ENCODE results near the gene DOCK8.
A peak's percentile ranks its signal among the peaks of the same experiment; 100 is the strongest.
"Not testable (repeated sequence)": the region's sequence is repeated elsewhere in the genome, so short reads cannot be mapped to it uniquely, and the experiment has no call there.

Gene DOCK8

DNA sequence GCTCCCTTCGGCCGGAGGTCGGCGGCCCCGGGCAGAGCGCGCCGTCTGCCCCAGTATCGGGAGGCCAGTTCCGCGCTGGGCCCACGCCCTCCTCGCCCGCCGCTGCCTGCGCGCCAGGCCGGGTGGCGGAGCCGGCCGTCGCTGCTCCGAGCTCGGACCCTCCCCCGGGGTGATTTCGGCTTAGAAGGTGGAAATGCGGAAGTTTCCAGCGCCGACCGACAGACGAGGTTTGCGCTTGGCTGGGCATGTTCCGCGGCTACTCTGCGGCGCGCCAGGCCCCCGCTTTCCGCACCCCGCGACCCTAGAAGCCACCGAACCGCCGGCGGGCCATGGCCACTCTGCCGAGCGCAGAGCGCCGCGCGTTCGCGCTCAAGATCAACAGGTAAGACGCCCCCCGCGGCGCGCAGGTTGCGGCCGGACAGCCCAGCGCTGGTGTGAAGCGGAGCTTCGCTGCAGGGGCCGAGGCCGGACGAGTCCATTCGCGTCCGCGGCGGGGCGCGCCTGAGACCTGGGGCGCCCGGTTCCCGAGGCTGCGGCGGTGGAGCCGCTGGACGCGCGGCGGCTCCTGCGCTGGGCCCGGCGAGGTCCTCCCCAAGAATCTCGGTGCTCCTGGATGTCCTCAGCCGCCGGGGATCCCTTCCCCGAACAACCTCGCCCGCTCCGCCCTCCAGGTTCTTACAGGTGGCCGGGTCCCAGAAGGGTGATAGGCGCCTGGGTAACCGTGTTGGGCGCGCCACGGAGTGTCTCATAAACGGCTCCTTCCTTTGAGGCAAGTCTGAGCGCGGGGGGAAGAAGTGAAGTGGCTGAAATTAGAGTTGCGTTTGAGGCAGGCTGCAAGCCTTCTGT is at the start of gene DOCK8:
DOCK8 (plus strand) TSS at position 218 of the 846 bp plus-strand sequence; CDS start at position 330, 112 bp downstream.
- peak; percentile 78 for DNase-seq

DNA sequence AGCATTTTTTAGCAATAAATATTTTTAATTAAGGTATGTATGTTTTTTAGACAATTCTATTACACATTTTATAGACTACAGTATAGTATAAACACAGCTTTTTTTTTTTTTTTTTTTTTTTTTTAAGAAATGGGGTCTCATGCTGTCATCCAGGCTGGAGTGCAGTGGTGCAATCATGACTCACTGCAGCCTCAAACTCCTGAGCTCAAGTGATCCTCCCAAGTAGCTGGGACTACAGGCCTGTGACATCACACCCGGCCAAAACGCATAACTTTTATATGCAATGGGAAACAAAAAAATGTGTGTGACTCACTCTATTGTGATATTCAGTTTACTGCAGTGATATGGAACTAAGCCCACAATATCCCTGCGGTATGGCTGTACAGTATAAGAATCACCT is 44.9 kb upstream of the DOCK8 start:
- not testable (repeated sequence) for DNase-seq

GRCh38 chr9:178140-178825 is 36.4 kb upstream of the DOCK8 start:
- peak; percentile 16 for DNase-seq

GRCh38 chr9:178970-179383 is 35.7 kb upstream of the DOCK8 start, which contains the start of gene ZNG1A:
TSS of gene ZNG1A (minus strand) at chr9:179056. CDS start at chr9:178969, 87 bp downstream.
- peak; percentile 96 for DNase-seq

GRCh38 chr9:199601-200000 is 15.1 kb upstream of the DOCK8 start:
- DNase-seq: not testable (repeated sequence)

DNA sequence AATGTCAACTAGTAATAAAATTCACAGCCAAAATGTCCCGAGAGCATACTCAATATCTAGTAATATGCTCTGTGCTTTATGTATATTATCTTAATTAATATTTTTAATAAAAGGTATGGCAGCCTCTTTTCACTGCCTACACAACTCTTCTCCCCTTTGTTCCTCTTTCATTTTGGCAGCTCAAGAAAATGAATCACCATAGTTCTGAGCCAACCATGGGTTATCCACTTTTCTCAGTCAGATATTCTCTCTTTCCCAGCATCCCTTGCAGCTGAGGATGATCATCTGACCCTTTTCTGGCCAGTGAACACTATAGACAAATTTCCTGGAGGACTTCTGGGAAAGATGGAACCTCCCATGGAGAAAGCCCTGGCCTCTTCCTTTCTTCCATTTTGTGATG is 8.2 kb upstream of the DOCK8 start:
- no peak for DNase-seq

- no peak for DNase-seq
Measured at GRCh38 chr9:209143-209758, 5.4 kb upstream of the DOCK8 start.

DNA sequence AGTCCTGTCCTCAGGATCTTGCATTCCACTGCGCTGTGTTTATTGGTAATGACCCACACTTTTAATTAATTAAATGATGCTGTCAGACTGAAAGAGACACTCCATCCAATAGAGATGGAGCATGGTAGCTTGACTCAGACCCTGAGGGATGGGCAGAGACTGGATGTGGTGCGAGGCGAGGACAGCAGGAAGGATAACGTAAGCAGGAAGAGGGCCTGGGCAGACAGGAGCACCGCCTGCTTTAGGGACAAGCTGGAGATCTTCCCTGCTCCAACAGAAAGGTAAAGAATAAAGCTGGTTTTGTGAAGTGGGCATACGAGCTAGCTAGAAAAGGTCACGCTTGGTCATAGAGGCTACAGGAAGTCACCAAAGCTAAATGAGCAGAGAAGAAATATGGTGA is 3.6 kb upstream of the DOCK8 start:
- no peak for DNase-seq

GRCh38 chr9:211557-211956 is 3.1 kb upstream of the DOCK8 start:
- DNase-seq: no peak

DNA sequence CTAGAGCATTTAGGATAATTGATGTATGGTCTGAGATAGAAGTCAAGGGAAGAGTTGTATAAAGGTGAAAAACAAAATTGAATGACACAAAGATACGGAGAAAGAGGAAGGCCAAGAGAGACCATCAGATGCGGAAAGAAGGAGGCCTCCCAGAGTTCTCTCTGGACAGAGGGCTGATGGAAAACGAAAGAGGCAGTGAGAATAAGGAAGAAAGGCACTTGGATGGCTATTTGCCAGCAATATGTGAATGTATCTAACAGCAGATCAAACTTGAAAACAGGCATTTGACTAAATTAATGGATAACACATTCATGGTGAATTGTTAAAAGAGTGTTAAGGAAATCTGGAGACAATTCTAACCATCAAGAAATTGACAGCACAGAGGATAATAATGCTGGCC is 2.4 kb upstream of the DOCK8 start:
- no peak for DNase-seq

DNA sequence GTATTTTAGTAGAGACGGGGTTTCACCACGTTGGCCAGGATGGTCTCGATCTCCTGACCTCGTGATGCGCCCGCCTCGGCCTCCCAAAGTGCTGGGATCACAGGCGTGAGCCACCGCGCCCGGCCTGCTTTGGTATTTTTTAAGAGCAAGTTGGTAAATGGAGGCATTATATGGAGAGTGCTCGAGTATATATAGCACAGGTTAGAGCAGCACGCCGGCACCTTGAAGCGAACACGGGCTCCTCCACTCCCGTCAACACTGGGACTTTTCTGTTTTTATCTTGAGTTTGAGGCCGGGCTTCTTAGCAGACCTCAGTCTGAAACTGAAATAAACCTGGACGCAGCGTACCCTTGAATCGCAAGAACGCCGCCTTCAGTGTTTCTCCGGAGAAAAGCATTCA is 764 bp upstream of the DOCK8 start:
- not testable (repeated sequence) for DNase-seq

- no peak for DNase-seq
Measured at GRCh38 chr9:214351-214647, 366 bp upstream of the DOCK8 start.

GRCh38 chr9:215631-216155 is 1.0 kb downstream of the DOCK8 start:
- no peak for DNase-seq

DNA sequence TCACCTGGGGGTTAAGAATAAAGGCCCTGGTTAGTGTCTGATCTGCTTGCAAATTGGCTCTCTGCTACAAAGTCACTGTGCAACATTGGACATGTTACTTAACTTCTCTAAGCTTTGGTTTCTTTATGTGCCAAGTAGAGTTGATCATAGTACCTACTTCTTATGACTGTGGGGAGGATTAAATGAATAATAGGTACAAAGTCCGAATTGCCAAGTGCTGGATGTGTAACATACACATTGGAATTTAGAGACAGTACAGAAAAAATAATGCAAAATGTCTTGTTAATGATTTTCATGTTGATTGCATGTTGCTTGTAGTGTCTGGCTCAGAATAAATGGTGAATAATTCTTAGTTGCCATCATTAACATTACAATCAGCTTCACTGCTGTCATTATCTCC is 2.2 kb downstream of the DOCK8 start:
- DNase-seq: no peak

GRCh38 chr9:217950-218349 is 3.3 kb downstream of the DOCK8 start:
- no peak for DNase-seq

- not testable (repeated sequence) for DNase-seq
Measured at GRCh38 chr9:219036-219435, 4.4 kb downstream of the DOCK8 start.

DNA sequence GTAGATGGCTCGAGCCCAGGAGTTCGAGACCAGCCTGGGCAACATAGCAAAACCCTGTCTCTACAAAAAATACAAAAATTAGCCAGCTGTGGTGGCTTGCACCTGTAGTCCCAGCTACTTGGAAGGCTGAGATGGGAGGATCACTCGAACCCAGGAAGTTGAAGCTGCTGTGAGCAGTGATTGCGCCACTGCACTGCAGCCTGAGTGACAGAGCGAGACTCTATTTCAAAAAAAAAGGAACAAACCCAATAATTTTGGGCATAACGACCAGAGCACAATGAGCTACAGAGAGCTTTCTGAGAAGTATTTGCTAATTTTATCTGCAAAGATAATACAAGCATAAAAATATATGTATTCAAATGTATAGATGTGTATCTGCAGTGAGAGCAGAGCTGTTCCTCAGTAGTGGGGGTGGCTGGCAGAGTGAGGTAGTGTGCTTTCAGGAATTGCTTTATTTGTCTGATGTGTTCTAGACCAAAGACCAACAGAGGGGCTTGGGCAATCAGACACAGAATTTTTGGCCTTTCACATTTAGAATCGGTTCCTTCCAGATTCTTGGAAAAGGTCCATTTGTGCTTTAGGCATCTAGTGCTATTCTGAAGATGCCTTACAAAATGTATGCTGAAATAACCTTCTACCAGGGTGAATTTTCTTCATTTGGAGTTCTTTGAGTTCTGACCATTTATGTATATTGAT is 5.2 kb downstream of the DOCK8 start:
- DNase-seq: no peak

DNA sequence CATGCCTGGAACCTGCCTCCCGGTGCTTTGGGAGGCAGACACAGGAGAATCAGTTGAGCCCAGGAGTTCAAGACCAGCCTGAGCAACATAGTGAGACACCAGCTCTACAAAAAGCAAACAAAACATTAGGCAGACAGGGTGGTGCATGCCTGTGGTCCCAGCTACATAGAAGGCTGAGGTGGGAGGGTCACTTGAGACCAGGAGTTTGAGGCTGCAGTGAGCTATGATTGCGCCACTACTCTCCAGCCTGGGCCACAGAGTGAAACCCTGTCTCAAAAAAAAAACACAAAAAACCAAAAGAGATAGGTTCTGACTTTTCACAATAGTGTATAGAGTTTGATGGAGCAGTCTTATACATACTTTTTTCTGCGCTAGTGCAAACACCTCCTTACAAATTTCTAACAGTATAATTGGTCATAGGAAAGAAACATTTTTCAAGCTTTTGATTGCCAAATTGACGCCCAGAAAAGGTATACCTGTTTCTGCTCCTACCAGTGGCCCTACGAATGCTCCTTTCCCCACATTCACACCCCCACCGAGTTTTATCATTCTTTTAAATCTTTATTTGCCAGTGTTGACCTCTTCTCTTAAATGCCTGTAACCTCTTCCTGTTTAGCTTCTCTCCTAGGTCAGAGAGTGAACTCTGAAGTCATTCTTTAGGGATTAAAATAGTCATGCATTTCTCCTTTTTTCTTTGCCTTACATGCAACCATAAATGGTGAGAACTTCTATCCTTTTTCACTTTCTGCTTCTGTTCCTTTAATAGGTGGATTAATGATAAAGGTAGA is 7.5 kb downstream of the DOCK8 start:
- no peak for DNase-seq

DNA sequence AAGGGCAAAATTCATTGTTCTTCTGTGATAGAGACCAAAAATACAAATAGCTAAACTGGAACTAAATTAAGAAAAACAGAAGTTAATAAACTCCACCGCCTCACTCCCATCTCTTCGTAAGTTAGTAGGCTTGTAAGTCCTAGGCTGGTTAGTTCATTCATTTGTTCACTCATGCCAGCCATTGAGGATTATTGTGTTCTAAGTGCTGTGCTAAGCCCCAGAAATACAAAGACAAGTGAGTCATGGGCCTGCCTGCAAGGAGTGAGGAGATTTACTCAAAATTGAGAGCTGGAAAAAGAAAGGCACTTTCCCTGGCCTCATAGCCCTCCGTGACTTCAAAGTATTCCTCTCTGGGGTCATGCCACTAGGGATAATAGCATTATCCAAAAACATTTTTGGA is 8.5 kb downstream of the DOCK8 start:
- no peak for DNase-seq

- no peak for DNase-seq
Measured at GRCh38 chr9:224026-224425, 9.4 kb downstream of the DOCK8 start.

DNA sequence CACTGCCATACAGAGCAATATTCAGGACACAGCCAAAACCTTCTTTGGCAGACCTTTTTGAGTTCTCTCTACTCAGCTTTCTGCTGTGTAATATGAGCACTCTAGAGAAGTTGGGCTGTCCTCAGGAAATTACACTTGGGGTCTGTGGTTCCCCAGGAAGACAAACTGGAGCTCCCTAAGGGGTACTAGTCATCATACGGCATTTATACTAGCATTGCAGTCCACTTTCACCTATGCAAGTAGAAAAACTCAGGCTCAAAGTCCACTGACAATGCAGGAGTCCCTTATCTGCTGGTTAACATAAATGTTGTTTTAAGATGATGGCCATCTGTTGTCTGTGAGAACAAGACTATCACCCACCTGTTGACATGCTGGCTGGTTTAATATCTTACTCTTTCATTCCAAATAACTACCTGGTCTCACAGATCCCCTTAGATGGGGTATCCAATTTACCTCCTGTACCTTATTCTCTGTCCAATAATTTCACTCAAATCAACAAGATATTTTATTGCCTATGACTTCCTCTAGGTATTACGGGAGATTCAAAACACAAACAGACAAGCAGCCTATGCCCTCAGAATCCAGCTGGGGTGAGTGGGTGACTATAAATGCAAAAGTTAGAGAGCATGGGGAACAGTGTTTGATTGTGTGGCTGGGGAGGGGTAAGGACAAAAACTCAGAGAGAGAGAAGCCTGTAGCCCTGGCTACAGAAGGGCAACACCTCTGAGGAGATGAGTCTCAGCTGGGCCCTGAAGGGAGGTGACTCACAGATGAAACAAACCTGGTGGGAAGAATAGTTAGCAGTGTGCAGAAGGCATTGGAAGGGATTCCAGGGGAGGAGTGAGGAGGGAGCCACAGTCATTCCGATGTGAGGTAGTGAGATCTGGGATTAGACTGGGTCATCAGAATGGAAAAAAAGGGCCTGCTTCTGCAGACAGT is 10.2 kb downstream of the DOCK8 start:
- DNase-seq: no peak
